Limb (tissue), 2 donors: ENCODE results near the gene ZNF521.

Experiments
- DNase-seq, 2 donors: peaks; one replicate each; pipeline ENCODE4 v3.0.0-alpha.2; 2016; ENCODE audit errors: extremely low spot score in 2 of 2

Gene ZNF521

DNA sequence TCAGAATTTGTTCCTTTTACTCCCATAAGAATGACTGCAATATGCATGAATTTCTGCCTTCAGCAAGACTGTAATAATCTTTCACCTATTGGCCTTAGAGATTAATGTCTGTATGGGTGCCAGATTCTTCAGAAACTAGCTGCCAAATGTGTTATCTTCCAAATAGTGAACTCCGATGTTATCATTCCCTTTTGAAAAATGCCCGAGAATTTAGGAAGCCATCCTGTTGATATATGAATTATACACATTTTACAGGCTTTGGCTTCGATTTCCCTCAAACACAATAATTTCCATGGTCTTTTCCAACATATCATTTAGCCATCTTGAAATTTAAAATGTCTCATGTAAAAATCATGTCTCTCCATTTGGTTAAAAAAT is 101.5 kb downstream of the ZNF521 start:
- DNase-seq: no peak

DNA sequence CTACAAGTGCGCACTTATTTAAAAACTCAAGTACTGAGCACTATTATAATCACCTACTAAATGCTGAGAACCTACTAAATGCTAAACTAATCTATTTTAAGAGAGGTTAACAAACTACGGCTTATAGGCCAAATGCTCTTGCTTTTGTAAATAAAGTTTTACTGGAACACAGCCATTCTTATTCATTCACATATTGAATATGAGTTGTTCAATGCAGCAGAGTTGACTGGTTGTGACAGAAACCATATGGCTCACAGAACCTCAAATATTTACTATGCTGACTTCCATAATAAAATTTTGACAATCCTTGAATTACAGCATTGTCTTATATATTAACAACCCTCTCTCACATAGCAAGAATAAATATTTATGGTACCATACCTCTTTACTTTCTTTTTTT is 103.2 kb downstream of the ZNF521 start:
- no peak for DNase-seq

DNA sequence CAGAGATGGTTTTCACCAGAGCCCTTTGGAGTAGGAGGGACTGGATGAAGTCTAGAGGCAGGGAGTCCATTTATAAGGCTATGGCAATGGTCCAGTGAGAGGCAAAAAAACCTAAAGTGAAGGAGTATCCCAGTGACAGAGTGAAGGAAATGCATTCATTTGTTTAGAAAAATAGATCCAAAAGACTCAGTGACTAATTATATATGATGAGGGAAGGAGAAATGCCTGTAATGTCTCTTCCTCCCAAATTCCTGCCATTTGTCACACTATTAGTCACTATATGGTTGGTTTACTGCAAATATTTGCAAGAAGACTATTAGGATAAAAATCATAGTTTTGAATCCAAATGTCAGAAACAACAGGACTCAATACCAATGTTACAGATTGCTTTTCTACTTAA is 104.2 kb downstream of the ZNF521 start:
- no peak for DNase-seq

DNA sequence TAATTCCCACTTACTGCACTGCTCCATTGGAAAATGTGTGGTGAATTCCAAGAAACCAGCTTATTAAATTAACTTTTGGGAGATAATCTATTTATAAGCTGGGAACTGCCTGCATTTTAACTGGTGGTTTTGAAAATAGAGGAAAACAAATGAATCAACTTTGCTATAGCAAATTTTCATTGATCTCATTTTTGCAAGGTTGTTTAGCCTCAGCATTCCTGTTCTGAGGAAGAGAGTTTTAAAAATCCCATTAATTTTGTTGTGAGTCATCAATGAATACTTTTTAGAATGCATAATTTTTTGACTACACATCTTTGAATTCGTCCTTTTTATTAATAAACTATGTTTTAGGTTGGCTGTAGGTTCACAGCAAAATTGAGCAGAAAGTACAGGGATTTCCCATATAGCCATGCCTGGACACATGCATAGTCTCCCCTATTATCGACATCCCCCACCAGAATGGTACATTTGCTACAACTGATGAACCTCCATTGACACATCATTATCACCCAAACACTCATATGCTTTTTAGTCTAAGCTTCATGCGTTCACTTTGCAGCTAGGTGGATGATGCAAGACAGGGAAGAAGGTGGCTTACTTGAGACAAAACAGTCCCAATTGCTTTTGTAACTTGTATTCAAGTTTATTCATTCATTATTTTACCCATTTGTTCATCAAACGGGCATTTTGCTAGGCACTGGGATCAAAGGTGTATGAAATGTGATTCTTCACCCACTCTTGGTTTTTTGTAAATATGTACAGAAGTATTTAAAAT is 106.9 kb downstream of the ZNF521 start:
- no peak for DNase-seq

DNA sequence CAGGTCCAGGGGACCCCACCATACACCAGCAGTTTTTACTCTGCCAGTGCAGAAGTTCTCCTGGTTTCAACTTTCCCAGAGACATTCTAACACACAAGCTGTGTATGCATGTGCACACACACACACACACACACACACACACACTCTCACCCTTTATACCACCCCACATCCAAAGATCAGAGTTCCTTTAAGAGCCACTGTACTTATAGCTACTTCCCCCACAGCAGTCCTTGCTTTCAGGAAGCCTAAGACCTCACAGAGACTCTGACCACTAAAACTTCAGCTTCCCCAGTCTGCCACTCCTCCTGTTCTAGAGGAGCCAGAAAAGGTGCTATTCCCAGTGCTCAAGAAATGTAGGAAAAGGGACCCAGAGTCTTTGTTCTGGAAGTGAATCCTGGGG is 107.8 kb downstream of the ZNF521 start:
- no peak for DNase-seq

DNA sequence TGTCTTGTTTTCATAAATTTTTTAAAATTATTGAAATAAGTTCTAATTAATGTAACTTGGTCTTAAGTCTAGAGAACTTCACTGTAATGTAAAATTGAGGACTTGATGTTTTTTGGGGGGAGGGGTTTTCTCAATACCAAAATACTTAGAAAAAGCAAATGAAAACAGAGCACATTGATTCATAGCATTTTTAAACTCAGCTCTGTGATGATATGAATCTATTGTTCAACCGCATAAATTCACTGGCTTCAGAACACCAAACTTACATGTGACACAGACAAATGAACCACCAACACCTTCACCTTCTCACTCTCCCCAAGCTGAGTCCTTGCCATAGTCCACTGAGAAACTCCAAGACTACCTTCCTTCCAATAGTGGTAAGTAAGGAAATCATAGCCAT is 108.2 kb downstream of the ZNF521 start:
- DNase-seq: no peak

DNA sequence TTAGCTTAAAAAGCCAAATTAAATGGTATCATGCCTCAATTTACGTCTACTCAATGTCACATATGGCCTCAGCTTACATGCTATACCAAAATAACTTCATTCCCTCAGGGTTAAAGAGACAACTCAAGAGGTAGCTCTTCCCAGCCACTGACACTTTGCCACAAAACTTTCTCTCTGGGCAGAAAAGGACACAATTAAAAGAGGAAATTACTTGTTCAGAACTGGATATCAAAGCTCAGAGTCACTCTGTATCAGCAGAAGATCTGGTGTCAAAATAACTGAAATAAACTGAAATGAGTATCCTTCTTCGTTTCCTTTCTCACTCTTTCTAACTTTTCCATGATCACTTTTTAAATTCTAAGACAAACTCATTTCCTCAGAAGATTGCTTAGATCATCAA is 108.7 kb downstream of the ZNF521 start:
- DNase-seq: no peak

DNA sequence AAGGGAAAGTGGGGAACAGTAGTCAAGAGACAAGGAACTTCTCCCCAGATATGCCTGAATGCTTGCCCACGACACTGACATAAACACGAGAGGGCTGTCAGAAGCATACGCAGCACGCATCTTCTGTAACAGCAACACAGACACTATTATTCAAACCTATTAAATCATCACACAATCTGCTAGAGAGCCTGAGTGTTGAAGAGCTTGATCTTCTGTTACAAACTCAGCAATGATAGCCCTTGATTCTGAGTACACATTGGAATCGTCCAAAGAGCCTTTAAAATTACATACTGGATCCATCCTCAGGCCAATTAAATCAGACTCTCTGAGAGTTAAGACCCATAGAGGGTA is 111.6 kb downstream of the ZNF521 start:
- DNase-seq: no peak

DNA sequence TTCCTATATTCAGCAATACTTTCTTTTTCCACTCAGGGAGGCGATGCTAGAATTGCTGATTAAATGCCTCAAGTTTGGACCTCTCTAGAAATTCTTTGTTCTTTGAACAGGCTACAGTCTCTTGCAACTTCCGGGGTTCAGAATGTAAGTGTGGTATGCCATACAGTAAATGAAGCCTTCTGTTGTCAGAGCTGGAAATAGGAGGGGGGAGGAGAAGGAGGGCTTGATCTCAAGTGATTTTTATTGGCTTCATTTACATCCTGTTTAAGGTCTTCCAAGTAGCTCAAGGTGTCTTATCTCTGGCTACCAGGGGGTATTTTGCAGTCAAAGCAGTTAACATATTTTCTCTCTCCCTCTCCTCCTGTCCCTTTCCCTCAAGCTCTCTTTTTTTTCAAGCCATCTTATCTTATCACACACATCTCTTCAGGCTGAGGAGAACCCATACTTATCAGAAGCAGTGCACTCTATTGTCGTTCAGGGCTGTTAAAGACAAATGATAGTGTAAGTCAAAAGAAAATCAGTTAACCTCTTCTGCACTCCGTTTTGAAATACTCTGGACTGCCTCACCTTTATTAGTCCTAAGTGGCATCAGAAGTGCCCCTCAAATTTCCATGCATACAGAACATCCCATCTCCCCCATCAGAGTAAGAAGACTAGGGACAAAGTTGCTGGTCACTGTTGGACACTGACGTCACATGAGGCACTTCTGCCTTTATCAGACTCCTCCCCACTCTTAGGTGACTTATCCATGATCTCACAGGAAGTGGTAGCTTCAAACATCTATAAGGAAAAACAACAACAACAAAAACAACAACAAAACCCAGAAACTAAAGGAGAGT is 112.2 kb downstream of the ZNF521 start:
- DNase-seq: no peak

DNA sequence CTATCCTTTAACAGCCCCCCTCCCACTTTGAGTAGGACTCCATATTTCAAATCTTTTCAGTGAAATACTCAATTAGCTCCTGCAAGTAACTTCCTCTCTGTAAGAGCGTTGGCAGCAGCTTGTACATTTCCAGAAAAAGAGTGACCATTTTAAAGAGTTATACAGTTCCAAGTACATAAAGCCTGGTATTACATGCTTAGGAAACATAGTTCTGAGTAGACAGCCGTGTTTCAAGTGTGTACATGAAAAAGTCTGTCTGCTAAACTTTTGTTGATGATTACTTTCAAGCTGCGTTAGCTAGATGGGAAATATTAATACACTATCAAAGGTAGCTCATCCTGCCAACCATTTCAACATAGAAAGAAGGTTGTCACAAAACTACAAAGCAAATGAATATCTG is 112.8 kb downstream of the ZNF521 start:
- DNase-seq: no peak

DNA sequence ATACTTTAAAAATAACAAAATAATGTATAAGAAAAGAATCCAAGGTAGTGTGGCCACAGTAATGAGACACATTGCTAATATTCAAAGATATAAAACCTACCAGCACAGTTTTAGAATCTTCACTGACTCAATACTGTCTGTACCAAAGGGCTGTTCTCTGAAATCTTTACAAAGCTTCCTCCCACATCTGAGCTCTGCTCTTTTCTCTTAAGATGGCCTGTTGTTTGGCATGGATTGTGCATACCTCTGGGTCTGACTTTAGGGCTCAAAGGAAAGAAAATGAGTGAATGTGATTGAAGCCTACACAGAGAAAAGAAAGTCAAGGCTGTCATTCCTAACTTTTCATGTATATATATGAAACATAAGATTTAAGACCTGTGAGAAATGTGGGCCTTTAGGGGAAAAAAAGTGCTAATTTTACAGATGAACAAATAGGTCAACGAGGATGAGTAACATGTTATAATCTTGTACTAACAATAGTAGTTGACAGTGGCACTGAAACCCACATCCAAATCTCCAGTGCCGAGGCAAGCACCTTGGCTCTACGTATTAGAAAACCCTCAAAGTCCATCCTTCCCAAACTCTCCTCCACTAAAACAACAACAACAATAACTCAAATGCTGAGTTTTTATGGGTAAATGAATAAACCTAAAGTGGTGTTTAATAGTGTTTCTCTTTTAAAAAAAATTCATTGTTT is 114.2 kb downstream of the ZNF521 start:
- DNase-seq: no peak

DNA sequence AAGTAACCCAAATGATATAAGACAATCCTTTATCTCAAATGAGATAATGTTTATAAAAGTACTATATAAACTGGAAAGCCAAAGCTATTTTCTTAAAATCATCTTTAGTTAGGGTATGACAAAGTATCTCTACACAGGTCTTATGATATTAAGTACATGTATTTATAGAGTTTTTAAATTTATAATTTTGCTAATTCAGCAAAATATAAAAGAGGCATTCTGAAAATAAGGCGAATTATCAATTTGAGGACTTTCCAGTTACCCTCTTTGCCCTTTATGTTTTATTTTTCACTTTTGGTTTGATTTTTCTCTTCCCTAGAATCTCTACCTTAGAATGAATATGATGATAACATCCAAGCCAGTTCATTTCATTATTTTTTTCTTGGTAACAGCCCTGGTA is 115.2 kb downstream of the ZNF521 start:
- no peak for DNase-seq

DNA sequence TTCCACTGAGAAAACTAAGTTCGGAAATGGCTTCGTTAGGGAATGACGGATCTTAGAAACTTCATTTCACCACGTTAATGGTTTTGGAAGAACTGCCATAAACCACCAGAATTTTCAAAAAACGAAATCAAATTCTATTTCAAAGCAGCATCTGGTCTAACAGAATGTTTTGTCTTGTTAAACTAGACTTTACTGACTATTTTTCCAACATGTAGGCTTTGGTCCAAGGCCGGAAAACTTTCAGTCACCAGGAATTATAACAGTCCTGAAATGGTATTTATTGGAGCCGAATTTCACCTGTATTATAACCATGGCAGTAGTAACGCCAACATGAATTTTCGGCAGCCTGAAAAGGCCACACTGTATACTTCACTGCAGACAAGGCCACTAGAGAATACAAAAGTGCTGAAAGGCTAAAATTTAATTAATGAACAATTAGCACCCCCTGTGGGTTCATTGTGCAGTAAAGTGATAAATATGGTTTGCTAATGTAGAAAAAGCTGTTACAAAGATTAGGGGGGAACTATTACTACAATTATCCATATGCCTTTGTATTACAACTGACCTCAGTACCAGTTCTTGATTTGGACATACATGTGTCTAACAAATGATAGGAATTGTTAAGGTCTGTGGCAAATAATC is 116.4 kb downstream of the ZNF521 start:
- DNase-seq: no peak

DNA sequence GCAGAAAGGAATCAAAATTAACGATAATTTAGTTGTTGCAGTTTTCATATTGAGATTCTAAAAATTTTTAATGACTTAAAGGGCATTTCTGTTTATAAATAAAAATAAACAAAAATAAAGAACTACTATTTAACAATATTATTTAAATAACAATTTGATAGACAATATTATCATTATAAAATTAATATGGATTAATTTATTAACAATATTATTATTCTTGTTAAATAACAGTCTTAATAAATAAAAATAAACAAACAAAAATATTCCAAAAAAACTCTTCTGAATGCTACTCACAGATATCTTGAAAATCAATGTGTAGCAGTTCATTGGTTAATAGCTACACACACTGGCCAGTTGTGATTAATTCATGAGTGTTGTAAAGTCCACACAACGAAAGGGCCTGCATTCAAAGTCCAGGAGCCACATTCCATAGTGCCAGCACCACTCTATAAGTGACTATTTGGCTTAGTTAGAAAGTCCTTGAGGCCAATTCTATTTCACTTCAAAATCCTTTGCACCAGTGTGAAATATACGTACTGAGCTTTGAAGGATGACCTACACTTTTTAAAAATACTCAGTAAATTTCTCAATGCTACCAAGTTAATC is 117.1 kb downstream of the ZNF521 start:
- DNase-seq: no peak

DNA sequence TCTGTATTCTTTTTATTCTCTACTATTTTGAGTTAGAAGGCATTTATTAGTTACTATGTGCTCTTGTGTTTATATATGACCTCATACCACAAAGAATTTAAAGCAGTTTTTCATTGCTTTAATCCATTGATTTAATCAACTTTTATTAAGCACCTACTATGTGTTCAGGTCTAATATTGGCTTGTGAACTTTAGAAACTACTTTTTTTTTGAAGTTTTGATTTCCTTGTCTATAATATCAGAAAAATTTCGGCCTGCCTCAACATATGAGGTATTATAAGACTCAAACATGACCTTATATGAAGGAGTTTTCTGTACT is 117.7 kb downstream of the ZNF521 start:
- no peak for DNase-seq

DNA sequence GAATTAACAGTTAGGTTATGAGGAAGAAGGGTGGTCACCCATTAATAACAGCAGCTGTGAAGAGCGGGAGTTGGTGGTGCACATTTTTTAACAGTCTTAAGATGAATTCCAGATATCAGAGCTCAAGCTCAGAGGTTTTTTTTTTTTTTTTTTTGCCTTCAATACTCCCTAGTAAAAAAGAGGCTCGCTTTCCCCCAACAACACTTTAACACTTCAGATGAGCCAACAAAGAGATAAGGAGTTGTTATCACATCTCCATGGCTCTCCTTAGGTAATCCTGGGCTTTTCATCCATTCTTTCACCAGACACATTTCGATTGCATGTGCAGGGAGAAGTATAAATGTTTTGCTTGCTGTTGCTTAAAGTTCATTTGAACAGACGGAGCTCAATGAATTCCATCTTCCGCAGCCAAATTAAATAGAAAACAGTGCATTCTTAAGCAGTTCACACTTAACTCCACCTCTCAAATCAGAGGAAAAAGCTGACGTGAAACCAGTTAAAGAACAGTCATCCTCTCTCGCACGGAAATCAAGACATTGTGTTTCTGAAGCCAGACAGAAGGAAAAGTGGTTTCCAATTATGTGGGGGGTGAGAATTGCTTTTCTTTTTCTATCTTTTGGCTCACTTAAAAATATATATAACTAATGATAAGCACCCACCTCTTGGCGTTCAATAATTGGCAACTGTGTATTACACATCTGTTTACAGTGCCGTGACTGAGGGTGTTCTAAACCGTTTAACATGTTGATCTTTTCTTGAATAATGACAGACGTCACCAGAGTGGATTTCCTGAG is 118.2 kb downstream of the ZNF521 start:
- no peak for DNase-seq

DNA sequence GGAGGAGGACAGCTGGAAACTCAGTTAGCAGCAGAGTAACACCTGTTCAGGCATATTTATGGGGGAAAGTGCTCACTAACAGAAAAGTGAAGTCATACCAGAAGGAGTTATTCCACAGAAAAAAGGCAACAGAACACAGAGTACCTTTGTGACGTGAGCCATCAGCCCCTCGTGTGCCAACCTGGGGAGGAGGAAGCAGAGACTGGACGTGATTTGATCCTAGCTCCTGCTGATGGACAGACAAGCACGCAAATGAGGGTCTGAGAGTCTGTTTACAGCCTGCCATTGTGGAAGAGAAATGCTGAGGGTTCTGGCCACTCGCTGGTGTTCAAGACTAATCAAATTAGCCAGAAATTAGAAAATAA is 120.7 kb downstream of the ZNF521 start:
- DNase-seq: no peak

DNA sequence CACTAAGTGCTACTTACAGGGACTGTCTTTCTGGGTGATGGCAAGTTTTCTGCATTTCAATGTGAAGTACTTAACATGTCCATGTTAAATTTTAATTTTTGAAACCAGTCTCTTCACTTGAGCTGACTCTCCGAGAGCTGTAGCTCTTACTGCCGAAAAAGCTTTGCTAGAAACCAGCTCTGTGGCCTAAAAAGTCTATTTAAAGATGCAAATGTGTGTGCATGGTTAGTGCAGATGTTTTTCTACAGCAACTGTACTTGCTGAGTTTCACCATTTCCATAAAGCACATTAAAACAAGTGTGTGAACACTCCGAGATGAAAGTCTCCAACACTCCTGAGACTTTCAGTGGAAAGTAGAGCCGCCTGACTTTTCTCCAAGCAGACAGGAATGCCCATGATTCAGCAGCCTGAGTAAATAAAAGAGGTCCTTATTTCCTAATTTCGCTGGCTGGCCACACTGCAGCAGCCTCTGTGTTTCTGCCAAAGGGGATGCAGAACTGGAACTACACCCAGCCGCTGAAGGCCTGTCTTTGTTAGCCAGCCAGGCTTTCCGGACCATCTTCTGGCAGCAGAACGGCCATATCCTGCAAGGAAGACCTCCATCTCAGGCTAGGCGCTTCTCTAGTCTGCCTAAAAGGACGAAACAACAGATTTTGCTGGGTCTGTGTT is 121.2 kb downstream of the ZNF521 start:
- DNase-seq: peak; percentile 79 to 92

DNA sequence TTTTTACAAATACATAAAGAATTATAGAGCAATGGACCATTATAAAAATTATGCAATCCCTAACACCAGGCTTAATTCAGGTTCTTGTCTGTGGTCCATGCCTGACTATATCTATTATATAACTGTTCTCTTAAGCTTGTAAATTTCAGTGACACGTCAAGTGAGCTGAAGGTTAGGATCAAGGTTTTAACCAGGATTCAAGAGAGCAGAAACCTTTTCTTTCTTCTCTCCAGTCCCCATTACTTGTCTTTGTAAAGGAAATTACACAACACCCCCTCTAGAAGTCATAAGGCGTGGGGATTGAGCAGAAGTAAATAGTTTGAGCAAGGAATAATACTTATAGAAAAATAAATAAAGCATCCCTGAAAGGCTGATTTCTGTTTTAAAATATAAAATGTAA is 122.0 kb downstream of the ZNF521 start:
- no peak for DNase-seq

DNA sequence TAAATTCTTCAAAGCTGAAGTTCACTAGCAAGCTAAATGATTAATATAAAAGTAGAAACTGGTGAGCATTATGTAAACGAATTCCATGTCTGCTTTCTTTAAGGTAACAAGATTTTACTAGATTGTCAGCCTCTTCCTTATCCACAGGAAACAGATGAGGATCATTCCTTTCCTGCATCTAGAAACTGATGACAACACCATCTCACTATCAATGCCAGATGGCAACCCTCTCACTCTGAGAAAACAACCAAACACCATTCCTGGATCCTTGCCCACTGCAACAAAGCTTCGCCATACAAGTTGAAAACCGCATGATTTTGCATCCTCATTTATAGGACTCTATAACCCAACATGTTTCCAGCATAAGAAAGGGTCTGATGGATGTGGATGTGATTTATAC is 122.9 kb downstream of the ZNF521 start:
- no peak for DNase-seq

DNA sequence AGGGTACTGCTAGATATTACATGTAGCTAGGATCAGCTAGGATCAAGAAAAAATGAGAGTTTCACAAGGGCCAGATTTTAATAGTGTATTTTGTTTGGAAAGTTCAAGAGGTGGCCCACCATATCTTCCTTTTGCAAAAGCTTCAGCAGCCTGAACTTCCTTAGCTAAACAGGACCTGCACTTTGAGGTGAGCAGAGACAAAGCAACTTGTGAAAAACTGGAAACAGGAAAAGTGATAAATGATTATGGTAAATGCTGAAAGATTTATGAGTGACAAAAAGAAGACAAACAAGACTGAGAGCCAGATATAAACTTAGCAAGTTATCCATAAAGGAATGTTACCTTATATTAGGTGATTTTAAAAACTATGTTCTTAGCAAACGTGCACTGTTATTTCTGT is 123.6 kb downstream of the ZNF521 start:
- no peak for DNase-seq
